ENCODE data around the gene ACTBL2. TPM values are rescaled to one million over a fixed set of nuclear protein-coding genes. Genes with fewer than 3 reads are reported as not detected.

Gene ACTBL2
- total RNA-seq, 2 donors from 2014 or later, result not detected

DNA sequence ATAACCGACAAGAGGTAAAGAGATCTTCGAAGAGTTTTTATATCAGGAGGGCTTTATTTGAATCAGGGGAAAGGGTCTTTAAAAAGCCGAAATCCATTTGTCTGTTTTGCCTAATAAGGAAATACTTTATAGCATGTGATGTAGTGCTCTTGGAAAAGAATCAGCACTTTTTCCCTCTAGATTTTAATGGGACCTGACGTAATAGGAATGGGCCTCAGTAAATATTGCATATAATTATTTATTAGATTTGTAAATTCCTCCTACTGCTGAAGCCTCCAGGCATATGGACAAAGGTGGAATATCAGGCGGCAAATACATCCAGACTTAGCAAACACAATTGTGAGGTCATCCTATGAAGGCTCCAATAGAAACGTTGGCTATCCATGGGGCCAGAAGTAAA lies 50.9 kb downstream of the ACTBL2 start:
- intact Hi-C loops (cut with DNase I), result no loop called here
- WGBS, result 44% methylated on average over 6 of the region's 6 CpGs
- Histone ChIP-seq H3K4me1 (replicated peaks) (no peaks in the 10 kb centered on the region), H3K4me3 (no peak overlapping the region), H3K27me3 (replicated peaks; ENCODE audit: insufficient read depth) (no peaks in the 10 kb centered on the region), H3K9me3 (no peaks in the 10 kb centered on the region), H3K36me3 (no peaks in the 10 kb centered on the region), H3K27ac (no peak overlapping the region)
- TF ChIP-seq POLR2AphosphoS5 (IDR thresholded peaks at IDR 0.05) (no peak), POLR2A (IDR thresholded peaks at IDR 0.05) (no peak), CTCF (IDR thresholded peaks at IDR 0.05) (no peak)
- no peak for DNase-seq (ENCODE audit: low spot score)

All from prostate gland (tissue), 2 donors.